NCI-H774 (cell line): ENCODE data around the gene INSIG1.

ENCODE experiments used
- DNase-seq: peaks from one replicate; lab custom pipeline; 2025; lab: John Stamatoyannopoulos, UW

The INSIG1 gene

DNA sequence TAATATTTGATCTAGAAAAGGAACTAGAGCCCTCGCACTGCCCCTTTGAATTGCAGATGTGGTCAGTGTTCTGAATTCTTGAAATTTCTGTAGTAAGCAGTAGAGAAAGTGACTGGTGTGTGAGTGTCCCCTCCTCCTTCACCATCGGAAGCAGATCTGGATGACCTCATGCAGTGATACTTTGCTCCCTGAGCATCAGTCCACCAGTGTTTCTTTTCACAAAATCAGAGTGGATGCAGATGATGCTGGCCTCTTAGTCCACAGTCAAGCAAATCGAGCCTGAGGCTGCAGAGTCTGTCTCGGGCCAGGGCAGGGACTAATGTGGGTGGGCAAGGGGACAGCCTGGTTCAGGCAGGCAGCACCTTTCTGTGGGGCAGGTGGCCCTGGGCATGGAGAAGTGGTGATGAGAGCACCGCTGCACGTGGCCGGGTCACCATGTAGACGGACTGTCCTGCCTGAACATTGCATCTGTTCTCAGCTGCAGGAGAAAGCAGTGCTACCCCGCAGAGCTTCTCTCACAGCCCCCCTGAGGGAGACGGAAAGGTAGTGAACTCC, 5.4 kb downstream of the INSIG1 start:
- no peak for DNase-seq

GRCh38 chr7:155303897-155304296, 6.2 kb downstream of the INSIG1 start:
- DNase-seq = no peak

- DNase-seq = no peak
Measured at GRCh38 chr7:155305231-155305904, 7.7 kb downstream of the INSIG1 start.

DNA sequence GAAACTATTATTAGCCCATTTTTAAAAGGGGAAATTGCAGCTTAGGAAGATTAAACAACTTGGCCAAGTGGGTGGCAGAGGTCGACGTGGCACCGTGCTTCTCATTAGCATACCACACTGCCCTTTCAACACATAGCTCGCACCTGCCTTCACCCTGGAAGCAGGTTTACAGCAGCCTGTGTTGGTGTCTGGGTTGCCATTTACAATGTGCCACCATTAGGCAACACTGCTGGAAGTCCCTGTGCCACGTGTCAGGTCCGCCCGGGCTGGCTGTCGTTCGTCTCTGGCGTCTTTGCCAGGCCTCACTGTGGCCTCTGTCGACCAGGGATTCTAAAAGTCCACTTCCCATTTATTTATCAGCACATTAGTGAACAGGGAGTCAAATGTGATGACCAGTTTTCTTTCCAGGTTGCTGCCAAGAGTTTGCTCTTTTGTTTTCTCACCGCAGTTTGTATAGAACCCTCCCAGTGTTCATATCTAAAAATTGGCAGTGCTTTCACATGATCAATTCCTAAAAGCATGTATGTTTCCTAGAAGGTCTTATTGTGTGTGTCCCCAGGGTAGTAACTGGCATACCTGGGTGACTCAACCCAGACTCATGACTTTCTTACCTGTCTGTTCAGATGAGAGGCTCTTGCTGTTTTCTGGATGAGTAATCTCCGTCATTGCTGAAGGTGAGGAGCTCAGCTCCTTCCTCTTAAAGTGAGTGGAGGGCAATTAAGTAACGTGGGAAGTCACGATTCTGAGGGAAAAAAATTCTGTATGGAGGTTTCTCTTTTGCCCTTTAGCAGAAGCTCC, 9.2 kb downstream of the INSIG1 start:
- DNase-seq = no peak

DNA sequence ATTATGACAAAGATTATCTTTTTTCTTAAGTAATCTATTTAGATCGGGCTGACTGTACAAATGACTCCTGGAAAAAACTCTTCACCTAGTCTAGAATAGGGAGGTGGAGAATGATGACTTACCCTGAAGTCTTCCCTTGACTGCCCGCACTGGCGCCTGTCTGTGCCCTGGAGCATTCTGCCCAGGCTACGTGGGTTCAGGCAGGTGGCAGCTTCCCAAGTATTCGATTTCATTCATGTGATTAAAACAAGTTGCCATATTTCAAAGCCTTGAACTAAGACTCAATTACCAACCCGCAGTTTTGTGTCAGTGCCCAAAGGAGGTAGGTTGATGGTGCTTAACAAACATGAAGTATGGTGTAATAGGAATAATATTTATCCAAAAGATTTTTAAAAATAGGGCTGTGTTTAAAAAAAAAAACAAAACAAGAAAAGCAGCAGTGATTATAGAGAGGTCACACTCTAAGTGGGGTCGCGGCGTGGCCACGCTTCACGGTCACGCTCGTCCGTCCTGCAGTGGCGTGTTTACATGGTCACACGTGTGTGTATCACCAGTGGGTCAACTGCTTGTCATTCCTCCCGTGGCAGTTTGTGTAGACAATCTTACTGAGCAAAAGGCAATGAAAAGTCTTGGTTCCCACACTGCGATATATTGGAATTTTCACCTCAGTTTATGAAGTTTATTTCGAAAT, 10.8 kb downstream of the INSIG1 start:
- DNase-seq = no peak

GRCh38 chr7:155309021-155309338, 11.3 kb downstream of the INSIG1 start:
- no peak for DNase-seq

DNA sequence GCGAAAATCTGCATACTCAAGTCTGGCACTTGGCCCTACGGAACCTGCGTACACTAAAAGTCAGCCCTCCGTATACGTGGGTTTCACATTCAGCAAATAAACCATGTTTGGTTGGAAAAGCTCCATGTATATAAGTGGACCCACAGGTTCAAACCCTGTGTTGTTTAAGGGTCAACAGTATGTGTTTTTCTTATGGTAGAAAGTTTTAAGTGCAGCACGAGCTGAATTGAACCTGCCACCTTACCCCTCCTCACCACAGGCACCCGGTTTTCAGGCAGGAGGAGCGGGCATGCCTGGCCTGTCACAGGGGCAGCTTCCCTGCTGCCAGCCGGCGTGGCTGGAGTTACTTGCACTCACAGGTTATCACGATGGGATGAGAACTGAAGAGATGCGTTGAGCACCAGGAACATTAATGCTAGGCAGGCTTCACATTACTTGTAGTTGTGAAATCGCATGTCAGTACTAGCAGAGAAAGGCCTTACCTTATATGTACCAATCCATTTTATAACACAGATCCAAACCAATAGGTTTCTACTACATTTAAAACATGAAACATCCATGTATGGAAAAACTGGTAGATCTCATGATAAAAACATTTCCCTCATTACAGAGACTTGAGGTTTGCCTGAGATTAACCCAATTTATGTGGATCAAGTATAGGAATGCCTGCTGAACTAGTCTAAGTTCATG, 12.9 kb downstream of the INSIG1 start:
- no peak for DNase-seq

DNA sequence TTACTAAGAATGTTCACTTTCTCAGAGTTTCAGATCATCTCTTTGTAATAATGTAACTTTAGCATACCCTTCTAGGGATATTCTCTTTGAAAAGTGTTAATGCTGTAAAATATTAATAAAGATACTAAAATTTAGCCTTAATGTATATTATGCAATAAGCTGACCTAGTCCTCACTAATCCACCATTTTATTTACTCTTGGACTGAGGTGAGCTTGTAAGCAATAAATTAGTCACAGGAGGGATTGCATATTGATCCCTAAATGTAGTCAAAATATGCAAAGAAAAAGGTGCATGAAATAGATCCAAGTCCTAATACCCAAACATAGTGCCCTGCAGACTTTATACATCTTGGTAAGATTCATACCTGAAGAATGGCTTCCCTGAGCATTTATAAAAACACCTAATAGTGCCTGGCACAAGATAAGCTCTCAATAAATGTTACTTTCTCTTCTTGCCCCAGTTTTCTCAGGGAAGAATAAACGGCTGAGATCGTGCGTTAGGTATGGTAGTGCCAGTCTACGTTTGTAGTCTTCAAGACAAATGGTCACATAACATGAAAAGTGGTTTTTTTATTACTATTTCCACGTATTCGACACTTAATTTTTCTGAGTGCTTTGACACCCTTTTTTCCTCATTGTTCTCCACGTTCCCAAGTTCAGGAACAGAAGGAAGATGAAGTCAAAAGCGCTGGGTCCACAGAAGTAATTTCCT, 14.3 kb downstream of the INSIG1 start:
- no peak for DNase-seq

DNA sequence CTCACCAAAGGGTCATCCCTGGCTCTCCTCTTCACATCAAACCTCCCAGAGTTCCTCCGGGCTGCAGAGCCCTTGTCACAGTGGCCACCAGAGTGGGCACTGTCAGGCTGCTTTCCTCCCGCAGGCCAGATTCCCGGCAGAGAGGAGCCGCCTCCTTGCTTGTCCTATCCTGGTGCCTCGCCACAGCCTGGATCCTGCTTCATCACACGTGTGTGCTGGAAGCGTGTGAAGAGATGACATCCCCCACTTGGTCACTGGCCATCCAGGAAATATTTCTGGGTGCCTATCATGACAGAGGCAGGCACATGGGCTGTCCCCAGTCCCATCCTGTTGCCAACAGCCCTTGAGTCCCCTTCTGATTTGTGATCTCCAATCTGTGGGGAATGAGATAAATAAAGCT, 15.0 kb downstream of the INSIG1 start:
- DNase-seq = no peak

- no peak for DNase-seq
Measured at GRCh38 chr7:155313096-155313495, 15.4 kb downstream of the INSIG1 start.

GRCh38 chr7:155315977-155316376, 18.3 kb downstream of the INSIG1 start:
- no peak for DNase-seq

GRCh38 chr7:155316427-155317113, 18.9 kb downstream of the INSIG1 start:
- DNase-seq = no peak

GRCh38 chr7:155317114-155317434, 19.4 kb downstream of the INSIG1 start:
- DNase-seq = no peak

DNA sequence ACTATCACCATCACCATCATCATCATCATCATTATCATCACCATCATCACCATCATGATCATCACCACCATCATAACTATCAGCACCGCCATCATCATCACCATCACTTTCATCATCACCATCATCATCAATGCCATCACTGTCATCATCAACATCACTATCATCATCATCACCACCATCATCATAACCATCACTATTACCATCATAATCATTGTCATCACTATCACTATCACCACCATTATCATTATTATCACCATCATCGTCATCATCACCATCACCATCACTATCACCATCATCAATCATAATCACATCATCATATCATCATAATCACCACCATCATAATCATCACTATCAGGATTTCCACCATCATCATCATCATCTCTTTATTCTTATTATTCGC, 20.6 kb downstream of the INSIG1 start:
- DNase-seq = no peak

GRCh38 chr7:155322530-155322929, 24.9 kb downstream of the INSIG1 start:
- DNase-seq = no peak

- no peak for DNase-seq
Measured at GRCh38 chr7:155323001-155323638, 25.4 kb downstream of the INSIG1 start.

GRCh38 chr7:155324012-155324917, 26.6 kb downstream of the INSIG1 start:
- no peak for DNase-seq

DNA sequence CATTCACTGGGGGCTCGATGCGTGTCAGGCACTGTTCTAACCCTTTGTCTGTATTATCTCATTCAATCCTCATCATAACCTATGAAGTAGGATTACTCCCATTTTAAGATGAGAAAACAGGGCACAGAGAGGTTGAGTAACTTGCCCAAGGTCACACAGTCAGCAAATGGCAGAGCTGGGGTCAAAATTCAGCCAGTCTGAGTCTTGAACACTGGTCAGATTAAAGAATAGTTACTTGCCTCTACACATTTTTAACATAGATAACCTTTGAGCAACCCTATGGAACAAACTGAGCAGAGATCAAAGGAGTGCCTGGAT, 27.2 kb downstream of the INSIG1 start:
- no peak for DNase-seq

DNA sequence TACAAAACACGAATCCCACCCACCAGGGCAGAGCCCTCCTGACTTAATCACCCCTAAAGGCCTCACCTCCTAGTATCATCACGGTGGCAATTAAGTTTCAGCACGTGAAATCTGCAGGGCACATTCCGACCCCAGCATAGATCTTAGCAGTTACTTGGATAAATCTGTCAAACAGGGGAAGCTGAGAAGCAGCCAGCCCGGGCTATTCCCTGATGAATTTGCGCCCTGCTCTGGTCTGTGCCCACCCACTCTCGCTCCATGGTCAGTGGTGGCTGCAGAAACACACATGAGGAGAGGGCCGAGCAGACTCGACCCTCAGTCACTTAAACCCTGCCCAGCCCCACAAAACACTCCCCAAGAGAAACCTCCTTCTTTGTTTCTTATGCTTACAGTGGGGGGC, 28.7 kb downstream of the INSIG1 start:
- no peak for DNase-seq
